GM12878 (cell line): ENCODE results near the gene TOGARAM1. TPM values are rescaled to one million over a fixed set of nuclear protein-coding genes. Genes with fewer than 3 reads are reported as not detected.
A peak's percentile ranks its signal among the peaks of the same experiment; 100 is the strongest.

Experiments used
- ATAC-seq: fragments of 200-7000 bp; cut with Tn5 transposase; 3 replicates; pipeline ENCODE4 v1.9.1; 2020; ENCODE audit warnings: mild to moderate bottlenecking, moderate library complexity
- BruUV-seq: library from RNA; stranded (reverse); fragments of 400-500 nt; replicated peaks from 2 replicates; lab custom pipeline; 2021; lab: Mats Ljungman, UMichigan
- CTCF ChIA-PET: fragments of 300-600 bp; sonication (Branson Sonifier 250); formaldehyde crosslinking; extraction: SDS; loops from one replicate; lab custom pipeline; 2021; ENCODE audit warnings: inconsistent platforms; lab: Yijun Ruan, JAX
- POLR2A ChIA-PET: fragments of 350-600 bp; formaldehyde crosslinking; extraction: SDS; loops from one replicate; lab custom pipeline; 2021; ENCODE audit warnings: inconsistent platforms; lab: Charles Lee
- RAD21 ChIA-PET: fragments of 300-600 bp; sonication (Branson Sonifier 250); formaldehyde crosslinking; loops from one replicate; lab custom pipeline; 2023; ENCODE audit warnings: antibody characterized with exemption; ENCODE audit not compliant: unreplicated experiment; lab: Charles Lee
- SMC1A ChIA-PET: fragments of 300-600 bp; sonication (Branson Sonifier 250); formaldehyde crosslinking; loops from one replicate; lab custom pipeline; 2023; ENCODE audit not compliant: unreplicated experiment, uncharacterized antibody; lab: Charles Lee
- DNase-seq: peaks from one replicate; pipeline ENCODE4 v3.0.0-alpha.2; 2011; ENCODE audit warnings: low read depth, low spot score
- FAIRE-seq: peaks from 3 replicates; lab custom pipeline; 2011; peaks lifted over from hg19 to GRCh38; lab: Jason Lieb, UNC
- H2AFZ ChIP-seq: 2 replicates; pipeline ENCODE4 v1.6.0; 2011; ENCODE audit warnings: low read depth, low read length, control low read depth; ENCODE audit not compliant: control insufficient read depth
- H3K27ac ChIP-seq: 2 replicates; pipeline ENCODE4 v1.5.1; 2011; ENCODE audit warnings: control low read depth; ENCODE audit not compliant: control insufficient read depth, insufficient read depth
- H3K27me3 ChIP-seq, 2 experiments: replicated peaks in 1 of 2; 2 replicates each; pipeline versions ENCODE4 v1.6.0 to v1.6.1; 2011; ENCODE audit warnings: low read length in 1 of 2; ENCODE audit not compliant: control insufficient read depth in 2 of 2, insufficient read depth in 2 of 2
- H3K36me3 ChIP-seq, 2 experiments: 2 replicates each; pipeline ENCODE4 v1.5.1; 2011; ENCODE audit warnings: low read length in 1 of 2; ENCODE audit not compliant: control insufficient read depth in 2 of 2, insufficient read depth in 2 of 2
- H3K4me1 ChIP-seq: 2 replicates; pipeline ENCODE4 v1.6.1; 2011; ENCODE audit warnings: mild to moderate bottlenecking, low read length, moderate library complexity, mixed read lengths; ENCODE audit not compliant: control insufficient read depth, insufficient read depth
- H3K4me2 ChIP-seq: 2 replicates; pipeline ENCODE4 v1.6.0; 2011; ENCODE audit warnings: control low read depth; ENCODE audit not compliant: control insufficient read depth, insufficient read depth
- H3K4me3 ChIP-seq: fragments of 200-600 bp; sonication (generic); 2 replicates; pipeline ENCODE4 v1.5.1; 2016
- H3K79me2 ChIP-seq: 2 replicates; pipeline ENCODE4 v1.6.0; 2011; ENCODE audit warnings: low read length; ENCODE audit not compliant: control insufficient read depth, insufficient read depth
- H3K9ac ChIP-seq: 2 replicates; pipeline ENCODE4 v1.8.0; 2011; ENCODE audit warnings: low read length, control low read depth, mixed read lengths; ENCODE audit not compliant: control insufficient read depth, insufficient read depth
- H3K9me3 ChIP-seq: replicated peaks from 3 replicates; pipeline ENCODE4 v1.5.1; 2011; ENCODE audit warnings: mild to moderate bottlenecking, low read length; ENCODE audit not compliant: control insufficient read depth, insufficient read depth
- H4K20me1 ChIP-seq: 2 replicates; pipeline ENCODE4 v1.6.0; 2011; ENCODE audit not compliant: control insufficient read depth, insufficient read depth
- ATF2 ChIP-seq: IDR thresholded peaks from 2 replicates; pipeline ENCODE4 v1.6.1; 2012; ENCODE audit warnings: low read length, inconsistent platforms
- CHD4 ChIP-seq: fragments of 200-600 bp; sonication (generic); IDR thresholded peaks from 2 replicates; pipeline ENCODE4 v1.6.1; 2016; ENCODE audit warnings: mild to moderate bottlenecking
- EGR1 ChIP-seq, 2 experiments: IDR thresholded peaks; 1 replicate in 1 of 2; 2 replicates in 1 of 2; pipeline ENCODE4 v1.6.1; 2011 to 2012; ENCODE audit warnings: low read depth in 2 of 2, low read length in 2 of 2, borderline replicate concordance in 1 of 2, mild to moderate bottlenecking in 1 of 2, moderate library complexity in 1 of 2
- IRF5 ChIP-seq: fragments of 450-650 bp; IDR thresholded peaks from 2 replicates; pipeline ENCODE4 v1.6.1; 2017; ENCODE audit warnings: borderline replicate concordance
- KLF5 ChIP-seq: fragments of 450-650 bp; IDR thresholded peaks from 2 replicates; pipeline ENCODE4 v1.6.1; 2014; ENCODE audit warnings: mild to moderate bottlenecking; ENCODE audit not compliant: partially characterized antibody
- LARP7 ChIP-seq: fragments of 450-650 bp; IDR thresholded peaks from 2 replicates; pipeline ENCODE4 v1.6.1; 2017; ENCODE audit warnings: mild to moderate bottlenecking
- MTA2 ChIP-seq: fragments of 450-650 bp; IDR thresholded peaks from 2 replicates; pipeline ENCODE4 v1.6.1; 2016; ENCODE audit warnings: low read depth, mild to moderate bottlenecking, moderate library complexity
- MTA3 ChIP-seq: IDR thresholded peaks from 2 replicates; pipeline ENCODE4 v1.6.1; 2012; ENCODE audit warnings: low read length, inconsistent platforms, borderline replicate concordance
- RAD51 ChIP-seq: fragments of 450-650 bp; IDR thresholded peaks from 2 replicates; pipeline ENCODE4 v1.6.1; 2016; ENCODE audit warnings: moderate library complexity, mild to moderate bottlenecking, inconsistent platforms
- RB1 ChIP-seq: fragments of 450-650 bp; formaldehyde crosslinking; IDR thresholded peaks from 2 replicates; pipeline ENCODE4 v1.6.1; 2017; ENCODE audit warnings: mild to moderate bottlenecking, borderline replicate concordance
- RELA ChIP-seq: fragments of 450-650 bp; IDR thresholded peaks from 2 replicates; pipeline ENCODE4 v1.8.0; 2014; ENCODE audit warnings: borderline replicate concordance; ENCODE audit not compliant: partially characterized antibody
- SIX5 ChIP-seq: IDR thresholded peaks from 2 replicates; pipeline ENCODE4 v1.6.1; 2011; ENCODE audit warnings: mild to moderate bottlenecking, low read depth, low read length, moderate library complexity; ENCODE audit not compliant: severe bottlenecking
- SKIL ChIP-seq: fragments of 450-650 bp; IDR thresholded peaks from 2 replicates; pipeline ENCODE4 v1.6.1; 2017; ENCODE audit warnings: mild to moderate bottlenecking, low read depth, inconsistent platforms; ENCODE audit not compliant: poor library complexity, severe bottlenecking
- SUZ12 ChIP-seq: fragments of 200-600 bp; sonication (generic); IDR thresholded peaks from one replicate; pipeline ENCODE4 v1.6.1; 2018; ENCODE audit warnings: antibody characterized with exemption, mild to moderate bottlenecking; ENCODE audit not compliant: unreplicated experiment
- TCF12 ChIP-seq: IDR thresholded peaks from 2 replicates; pipeline ENCODE4 v1.6.1; 2011; ENCODE audit warnings: low read depth, mild to moderate bottlenecking, low read length
- YBX1 ChIP-seq: fragments of 450-650 bp; IDR thresholded peaks from 2 replicates; pipeline ENCODE4 v1.6.1; 2016; ENCODE audit warnings: antibody characterized with exemption
- WGBS: methylation state at CpG from one replicate; pipeline ENCODE4 v1.1.6; 2016; ENCODE audit warnings: low lambda C conversion rate; ENCODE audit not compliant: insufficient replicate concordance, insufficient coverage; ENCODE audit errors: missing lambda C conversion rate; 5-methylcytosine and 5-hydroxymethylcytosine counted together
- in situ Hi-C: fragments of 300-500 bp; cut with MboI; formaldehyde crosslinking; loops from 9 replicates; pipeline ENCODE4 v1.14.3; 2018; ENCODE audit warnings: mixed read lengths
- intact Hi-C: fragments of 100-400 bp; cut with micrococcal nuclease; formaldehyde crosslinking; loops from one replicate; pipeline ENCODE4 v1.14.2; 2022; ENCODE audit not compliant: unreplicated experiment
- polyA plus RNA-seq, 11 experiments: library from polyadenylated mRNA; depleted of rRNA in 4 of 11; unstranded in 6 of 11; stranded (reverse) in 5 of 11; fragments of >200 nt; fragmentation: Nextera tagmentation in 4 of 11; fragmentation: Illumina TruSeq in 1 of 11; extraction: Ambion mirVana in 4 of 11; extraction: Trizol in 1 of 11; gene quantifications; 1 replicate in 1 of 11; 2 replicates in 10 of 11; pipeline versions ENCODE4 v1.2.1 to v1.2.3, GENCODE V29; 2011 to 2016; ENCODE audit warnings: inconsistent platforms in 2 of 11, missing spikeins in 2 of 11, low read depth in 1 of 11
- total RNA-seq, 4 experiments: library from RNA; depleted of rRNA in 3 of 4; stranded (reverse); fragments of >200 nt in 3 of 4; fragmentation: Illumina TruSeq in 1 of 4; extraction: Trizol in 1 of 4; gene quantifications; 2 replicates each; pipeline versions ENCODE4 v1.2.1 to v1.2.3, GENCODE V29; 2013 to 2021
- TF ChIP-seq, protein P1 (sequence below): IDR thresholded peaks from 2 replicates; pipeline ENCODE4 v1.6.1; 2011; ENCODE audit warnings: low read depth, mild to moderate bottlenecking, low read length, moderate library complexity, borderline replicate concordance; ENCODE audit errors: extremely low read depth
- TF ChIP-seq, protein P2 (sequence below): IDR thresholded peaks from 2 replicates; pipeline ENCODE4 v1.6.1; 2012; ENCODE audit warnings: low read depth, low read length, improper control_type of control experiment

The TOGARAM1 gene
- total and polyA plus RNA-seq, 10 of the 15 experiments (the other 5 are each of a cell fraction or from before 2014, with no cell fraction given): 2.1 to 14.4 (median 7.2) TPM

DNA sequence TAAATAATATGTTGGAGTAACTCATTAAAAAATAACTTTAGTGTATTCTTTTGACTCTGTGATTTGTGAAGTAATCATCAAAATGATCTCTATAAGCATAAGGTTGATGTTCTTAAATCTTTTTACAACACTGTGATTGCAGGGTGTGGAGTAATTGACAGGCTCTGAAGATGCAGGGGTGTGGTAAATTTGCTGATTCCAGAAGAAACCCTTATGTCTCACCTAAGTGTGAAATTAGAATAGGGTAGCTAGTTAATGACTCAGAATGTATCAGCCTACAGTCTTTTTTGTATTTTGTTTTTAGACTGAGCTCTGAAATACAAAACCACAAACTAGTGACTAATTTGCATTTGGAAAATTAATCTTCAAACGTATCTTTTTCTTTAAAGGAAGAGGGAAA lies 127.8 kb downstream of the TOGARAM1 start:
- in situ Hi-C loops: no loop called here
- TF ChIP-seq LARP7 (no peak), TCF12 (no peak), CHD4 (no peak), KLF5 (no peak), SUZ12 (no peak), RAD51 (no peak), EGR1 (IDR thresholded peaks at IDR 0.05; ENCODE audit: borderline replicate concordance in 1 of 2, low read depth in 2 of 2, low read length in 2 of 2) (no peak), YBX1 (no peak), MTA3 (no peak), RELA (no peak), IRF5 (no peak), SIX5 (no peak), ATF2 (no peak), SKIL (peak; percentile 20), MTA2 (peak; percentile 65), RB1 (no peak)
- TF ChIP-seq, protein P1, sequence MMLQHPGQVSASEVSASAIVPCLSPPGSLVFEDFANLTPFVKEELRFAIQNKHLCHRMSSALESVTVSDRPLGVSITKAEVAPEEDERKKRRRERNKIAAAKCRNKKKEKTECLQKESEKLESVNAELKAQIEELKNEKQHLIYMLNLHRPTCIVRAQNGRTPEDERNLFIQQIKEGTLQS: no peak
- TF ChIP-seq, protein P2, sequence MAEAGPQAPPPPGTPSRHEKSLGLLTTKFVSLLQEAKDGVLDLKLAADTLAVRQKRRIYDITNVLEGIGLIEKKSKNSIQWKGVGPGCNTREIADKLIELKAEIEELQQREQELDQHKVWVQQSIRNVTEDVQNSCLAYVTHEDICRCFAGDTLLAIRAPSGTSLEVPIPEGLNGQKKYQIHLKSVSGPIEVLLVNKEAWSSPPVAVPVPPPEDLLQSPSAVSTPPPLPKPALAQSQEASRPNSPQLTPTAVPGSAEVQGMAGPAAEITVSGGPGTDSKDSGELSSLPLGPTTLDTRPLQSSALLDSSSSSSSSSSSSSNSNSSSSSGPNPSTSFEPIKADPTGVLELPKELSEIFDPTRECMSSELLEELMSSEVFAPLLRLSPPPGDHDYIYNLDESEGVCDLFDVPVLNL: no peak

More for the DNA sequence above, 127.8 kb downstream of the TOGARAM1 start:
- POLR2A ChIA-PET: interaction anchor here (0.5 to 2.7 kb wide), 8 partner anchors 10 to 128 kb away, joined by 3 to 13 read pairs (median 4); partner anchors contain the start of genes FKBP3, KLHL28 and TOGARAM1
- Histone ChIP-seq H3K36me3 (peaks cover 0 to 2% of the 10 kb centered on the region in 2 experiments; a peak in 1 of 4 replicates), H3K4me1 (peaks cover 16% of the 10 kb centered on the region), H3K9ac (no peak overlapping the region), H3K4me2 (peak overlapping the region; percentile 19), H3K27me3 (no peaks in the 10 kb centered on the region), H3K27ac (peak overlapping the region; percentile 3; the same call in 1 of the 2 replicates), H3K9me3 (peaks cover 2% of the 10 kb centered on the region; the same call in 2 of the 3 replicates), H2AFZ (no peak overlapping the region), H4K20me1 (no peaks in the 10 kb centered on the region), H3K4me3 (peak overlapping the region; percentile 44), H3K79me2 (peaks cover 92% of the 10 kb centered on the region)
- SMC1A ChIA-PET: interaction anchor here (0.6 to 1.7 kb wide), 7 partner anchors 9 to 128 kb away, joined by 3 to 5 read pairs (median 4); partner anchors contain the start of genes FANCM, KLHL28 and TOGARAM1
- no TSS peak for BruUV-seq
- RAD21 ChIA-PET: interaction anchor here (0.7 kb wide), 2 partner anchors 9 to 68 kb away, joined by 3 read pairs; no protein-coding TSS in a partner anchor
- WGBS: 0% methylated on average over 1 of the region's 1 CpG
- CTCF ChIA-PET: interaction anchor here (0.7 to 1.3 kb wide), 2 partner anchors 49 to 163 kb away, joined by 3 to 4 read pairs; partner anchors contain the start of gene MIS18BP1
- intact Hi-C loops: loop anchor here (5.0 kb wide), 1 partner anchor 193 kb away; a partner anchor contains a TSS
- ATAC-seq (peak; percentile 71), DNase-seq (no peak), FAIRE-seq (no peak)
